Right cardiac atrium (tissue), 5 donors: ENCODE results near the gene CEBPA. TPM values are rescaled to one million over a fixed set of nuclear protein-coding genes. Genes with fewer than 3 reads are reported as not detected.
A peak's percentile ranks its signal among the peaks of the same experiment; 100 is the strongest.

Experiments
- ATAC-seq, 2 donors: fragments of 200-7000 bp; cut with Tn5 transposase; one replicate each; pipeline versions ENCODE4 v1.8.0 to v1.9.1; 2020; ENCODE audit warnings: moderate library complexity in 2 of 2, mild to moderate bottlenecking in 1 of 2
- DNase-seq, 3 donors: peaks; one replicate each; pipeline ENCODE4 v3.0.0-alpha.2; 2020
- H3K27ac ChIP-seq: one replicate; pipeline ENCODE4 v1.5.1; 2013; ENCODE audit warnings: mild to moderate bottlenecking, low read length, control low read depth, moderate library complexity
- H3K27me3 ChIP-seq: one replicate; pipeline ENCODE4 v1.6.1; 2013; ENCODE audit not compliant: control insufficient read depth, insufficient read depth
- H3K4me1 ChIP-seq: one replicate; pipeline ENCODE4 v1.6.1; 2013; ENCODE audit warnings: low read length; ENCODE audit not compliant: control insufficient read depth, insufficient read depth
- H3K4me3 ChIP-seq: one replicate; pipeline ENCODE4 v1.5.1; 2013; ENCODE audit warnings: low read length, control low read depth
- H3K9me3 ChIP-seq: one replicate; pipeline ENCODE4 v1.6.1; 2013; ENCODE audit warnings: low read length; ENCODE audit not compliant: control insufficient read depth
- WGBS: extraction: QIAGEN DNeasy Blood & Tissue Kit; methylation state at CpG from one replicate; pipeline ENCODE4 v1.1.7; 2013; 5-methylcytosine and 5-hydroxymethylcytosine counted together
- intact Hi-C, 4 donors: fragments of 100-400 bp; cut with DNase I; formaldehyde crosslinking; loops; one replicate each; pipeline versions ENCODE4 v1.11.0 to v1.14.0; 2022 to 2023
- polyA plus RNA-seq: library from polyadenylated mRNA; stranded (reverse); fragments of 200-250 nt; gene quantifications from one replicate; pipeline ENCODE4 v1.2.3, GENCODE V29; 2013
- total RNA-seq, 4 donors: library from RNA; stranded (reverse); fragmentation: NEBNext Ultra II Directional; extraction: Animal tissue kit (Norgen Biotek cat#: 25700); gene quantifications; one replicate each; pipeline ENCODE4 v1.2.1, GENCODE V29; 2021
- donor health status: healthy with polysubstance abuse.
- donor health status: DM: no; HTN: yes; CAD: no.
- donor health status: DM: no; HTN: no; CAD: no.
- donor health status: DM: no; HTN: yes; CAD: no; lungs with severe emphysema.
- donor health status: DM: yes; HTN: yes; CAD: no.

CEBPA gene
- total and polyA plus RNA-seq, 5 donors = 2.1 to 8.7 (median 3.4) TPM

DNA sequence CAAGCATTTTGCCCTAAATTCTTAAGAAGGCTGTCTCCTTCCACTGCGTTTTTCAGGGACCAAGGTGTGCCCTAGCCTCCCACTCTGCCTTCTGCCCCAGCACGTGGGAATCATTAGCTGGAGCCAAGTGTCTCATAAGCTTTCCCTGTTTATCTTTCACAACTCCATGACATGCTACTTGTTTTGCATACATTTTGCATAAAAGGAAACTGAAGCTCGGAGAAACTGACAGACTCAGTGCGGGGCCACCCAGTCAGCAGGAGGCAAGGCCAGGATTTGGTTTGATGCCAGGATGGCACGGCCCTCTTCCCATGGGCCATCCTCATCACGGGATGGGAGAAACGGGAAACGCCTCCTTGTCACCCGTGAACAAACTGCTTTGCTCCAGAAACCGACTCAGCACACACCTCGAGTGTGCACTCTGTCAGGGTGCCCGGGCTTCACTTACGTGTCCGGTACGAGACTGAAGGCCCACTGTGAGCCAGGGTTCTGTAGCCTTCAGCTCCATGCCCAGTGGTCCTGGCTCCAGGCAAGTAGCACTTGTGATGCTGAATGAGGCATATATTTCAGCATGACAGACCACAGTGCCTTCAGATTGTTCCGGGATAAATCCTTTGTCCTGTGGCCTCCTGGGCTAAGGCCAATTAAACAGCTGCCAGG lies 9.6 kb downstream of the CEBPA start:
- Histone ChIP-seq H3K4me1 (no peaks in the 10 kb centered on the region), H3K4me3 (no peak overlapping the region), H3K9me3 (no peaks in the 10 kb centered on the region), H3K27ac (no peak overlapping the region), H3K27me3 (no peaks in the 10 kb centered on the region)
- DNase-seq (peak in 2 of 3 donors; percentile 34 to 44), ATAC-seq (no peak)
- intact Hi-C loops = no loop called here
- WGBS = 59% methylated on average over 16 of the region's 16 CpGs

DNA sequence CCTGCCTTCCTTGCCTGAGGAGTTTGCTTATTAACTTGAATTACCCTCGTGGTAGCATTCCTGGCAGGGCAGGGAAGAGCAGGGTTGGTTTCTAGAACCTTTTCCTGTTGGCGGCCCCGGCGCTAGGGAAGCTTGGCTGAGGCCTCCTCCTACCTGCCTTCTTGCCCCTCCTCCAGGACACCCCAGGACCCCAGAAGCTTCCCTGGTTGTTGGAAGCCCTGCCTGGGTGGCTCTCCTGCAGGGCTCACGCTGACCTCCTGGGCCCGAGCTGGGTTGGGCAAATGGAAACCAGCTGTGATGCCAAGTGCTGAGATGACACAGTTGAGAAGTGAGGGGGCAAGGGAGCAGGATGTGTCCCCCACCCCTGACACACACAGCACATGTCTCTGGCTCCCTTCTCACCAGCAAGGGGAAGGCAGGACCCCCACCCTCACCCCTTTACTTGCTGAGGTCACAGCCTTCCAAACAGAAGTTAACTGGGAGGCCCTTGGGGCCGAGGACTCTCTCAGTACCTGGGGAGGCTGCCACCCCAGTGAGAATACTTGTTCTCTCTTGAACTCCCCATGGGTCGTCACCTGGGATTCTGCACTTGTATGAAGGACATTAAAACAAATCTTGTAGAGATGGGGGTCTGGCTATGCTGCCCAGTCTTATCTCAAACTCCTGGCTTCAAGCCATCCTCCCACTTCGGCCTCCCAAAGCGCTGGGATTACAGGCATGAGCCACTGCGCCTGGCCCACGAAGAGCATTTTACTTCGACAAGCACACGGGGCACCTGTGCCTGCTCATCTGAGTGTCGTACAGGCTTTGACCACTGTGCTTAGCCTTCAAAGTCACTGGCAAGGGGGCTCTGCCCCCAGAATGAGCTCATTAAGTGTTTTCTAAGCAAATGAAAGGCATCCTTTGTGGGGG lies 10.5 kb downstream of the CEBPA start:
- Histone ChIP-seq H3K9me3 (no peaks in the 10 kb centered on the region), H3K27ac (no peak overlapping the region), H3K27me3 (no peaks in the 10 kb centered on the region), H3K4me3 (no peak overlapping the region), H3K4me1 (no peaks in the 10 kb centered on the region)
- intact Hi-C loops = no loop called here
- ATAC-seq (no peak), DNase-seq (peak in 1 of 3 donors; percentile 32)
- WGBS = 83% methylated on average over 15 of the region's 15 CpGs

DNA sequence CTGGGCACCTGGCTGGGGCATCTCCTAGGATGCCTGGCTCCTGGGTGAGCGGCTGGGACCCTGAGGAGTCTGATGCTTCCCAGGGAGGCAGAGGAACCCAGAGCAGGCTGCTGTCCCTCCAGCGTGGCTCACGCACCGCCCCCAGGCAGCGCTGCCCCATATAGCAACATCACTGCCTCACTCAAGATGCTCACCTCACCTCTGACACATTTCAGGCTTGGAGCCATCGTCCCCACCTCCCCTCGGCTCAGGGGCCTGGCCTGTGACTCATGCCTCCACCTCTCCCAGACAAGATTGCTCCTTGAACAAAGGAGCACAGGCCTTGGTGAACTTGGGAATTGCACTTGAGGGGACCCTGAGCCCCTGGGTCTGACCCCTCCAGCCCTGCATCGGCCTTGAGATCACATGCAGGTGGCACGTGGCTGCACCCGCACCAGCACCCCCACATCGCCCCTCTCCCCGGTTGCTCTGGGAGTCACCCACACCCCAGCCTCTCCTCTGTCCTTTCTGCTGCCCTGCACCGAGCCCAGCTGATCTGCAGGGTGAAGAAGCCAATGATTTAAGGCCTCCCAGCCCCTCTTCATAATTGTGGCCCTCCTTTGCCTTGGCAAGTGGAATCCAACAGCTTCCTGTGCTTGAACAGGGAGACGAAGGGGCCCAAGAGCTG lies 11.2 kb downstream of the CEBPA start:
- no peak for ATAC-seq
- Histone ChIP-seq H3K9me3 (no peaks in the 10 kb centered on the region), H3K27ac (no peak overlapping the region), H3K27me3 (no peaks in the 10 kb centered on the region), H3K4me1 (no peaks in the 10 kb centered on the region), H3K4me3 (no peak overlapping the region)
- DNase-seq = peak in 1 of 3 donors; percentile 39
- intact Hi-C loops = no loop called here
- WGBS = 85% methylated on average over 14 of the region's 14 CpGs

DNA sequence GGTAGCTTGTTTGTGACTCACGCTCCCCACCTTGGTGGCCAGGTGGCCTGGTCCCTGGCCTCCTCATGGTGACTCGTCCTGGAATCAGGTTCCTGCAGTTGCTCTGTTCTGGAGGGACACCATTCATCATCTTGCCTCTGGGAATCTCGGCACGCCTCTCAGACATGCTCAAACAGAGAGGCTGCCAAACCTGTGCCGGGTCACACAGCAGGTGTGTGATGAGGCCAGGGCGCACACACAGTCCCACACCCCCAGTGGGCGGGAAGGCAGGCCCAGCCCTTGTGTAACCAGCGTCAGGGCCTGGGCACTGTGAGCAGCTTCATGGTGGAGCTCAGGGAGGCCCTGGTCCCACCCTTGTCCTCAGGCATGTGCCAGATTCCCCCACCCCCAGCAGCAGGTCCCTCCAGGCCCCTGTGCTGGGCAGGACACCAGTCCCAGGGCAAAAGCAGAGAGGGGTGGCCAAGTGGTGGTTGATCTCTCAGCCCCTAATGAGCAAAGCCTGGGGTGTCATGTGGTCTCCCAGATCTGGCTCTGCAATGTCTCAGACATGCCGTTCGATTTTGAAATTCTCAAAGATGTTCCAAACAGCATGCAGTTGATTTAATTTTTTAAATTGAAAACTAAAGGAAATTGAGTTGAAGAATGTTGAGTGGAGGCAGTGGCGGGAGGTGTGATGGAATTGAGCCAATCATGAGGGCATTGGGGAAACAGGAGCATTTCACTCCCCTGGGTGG lies 12.1 kb downstream of the CEBPA start:
- no peak overlapping the region for H3K27ac ChIP-seq

GRCh38 chr19:33289261-33289660 lies 13.1 kb downstream of the CEBPA start:
- DNase-seq (no peak), ATAC-seq (no peak)
- intact Hi-C loops = no loop called here
- no peaks in the 10 kb centered on the region for H3K4me1 ChIP-seq
- no peak overlapping the region for H3K4me3 ChIP-seq
- H3K27ac ChIP-seq = no peak overlapping the region
- no peaks in the 10 kb centered on the region for H3K9me3 ChIP-seq
- H3K27me3 ChIP-seq = no peaks in the 10 kb centered on the region

More for the DNA sequence above, 12.1 kb downstream of the CEBPA start:
- DNase-seq (peak in 1 of 3 donors; percentile 49), ATAC-seq (peak in 1 of 2 donors; percentile 30)
- H3K9me3 ChIP-seq = no peaks in the 10 kb centered on the region
- H3K4me3 ChIP-seq = no peak overlapping the region
- H3K27me3 ChIP-seq = no peaks in the 10 kb centered on the region
- 87% methylated on average over 11 of the region's 11 CpGs for WGBS
- intact Hi-C loops = no loop called here
- H3K4me1 ChIP-seq = no peaks in the 10 kb centered on the region

DNA sequence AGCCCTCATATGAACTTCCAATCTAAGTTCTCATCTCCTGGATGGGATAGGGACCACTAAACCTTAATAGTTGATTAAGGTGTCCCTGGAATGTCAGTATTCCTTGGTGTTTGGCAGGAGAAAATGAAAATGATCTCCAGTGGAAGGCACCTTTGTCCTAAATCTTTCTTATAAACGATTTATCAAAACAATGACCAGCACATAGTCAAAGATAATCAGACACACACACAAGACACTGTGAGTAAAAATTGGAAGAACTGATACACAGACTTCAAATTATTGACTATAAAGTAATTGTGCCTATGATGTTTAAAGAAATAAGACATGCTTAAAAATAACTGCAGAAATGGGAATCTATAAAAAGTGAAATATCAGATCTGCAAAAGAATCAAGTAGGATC lies 13.7 kb downstream of the CEBPA start:
- no peak for ATAC-seq
- no peak for DNase-seq
- intact Hi-C loops = no loop called here
- H3K4me3 ChIP-seq = no peak overlapping the region
- no peaks in the 10 kb centered on the region for H3K4me1 ChIP-seq
- H3K9me3 ChIP-seq = no peaks in the 10 kb centered on the region
- 73% methylated on average over 1 of the region's 1 CpG for WGBS
- no peak overlapping the region for H3K27ac ChIP-seq
- H3K27me3 ChIP-seq = no peaks in the 10 kb centered on the region

DNA sequence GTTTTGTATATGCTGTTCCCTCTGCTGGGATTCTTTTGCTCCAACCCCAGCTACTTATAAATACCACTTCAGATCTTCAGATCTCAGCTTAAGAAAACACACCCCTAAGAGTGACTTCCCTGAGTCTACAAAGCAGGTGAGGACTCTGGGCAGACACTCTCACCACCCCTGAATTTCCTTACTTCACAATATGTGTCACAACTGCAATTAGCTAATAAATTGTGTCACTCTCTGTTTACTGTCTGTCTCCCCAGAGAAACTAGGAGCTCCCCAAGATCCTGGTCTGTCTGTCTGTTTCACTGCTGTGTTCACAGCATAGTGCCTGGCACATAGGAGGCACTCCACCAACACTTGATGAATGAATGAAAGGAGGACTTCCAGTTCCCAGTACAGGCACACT lies 14.4 kb downstream of the CEBPA start:
- intact Hi-C loops = no loop called here
- no peak for ATAC-seq

GRCh38 chr19:33287438-33287837 lies 14.9 kb downstream of the CEBPA start:
- intact Hi-C loops = no loop called here
- Histone ChIP-seq H3K4me1 (no peaks in the 10 kb centered on the region), H3K4me3 (no peak overlapping the region), H3K27ac (no peak overlapping the region), H3K9me3 (no peaks in the 10 kb centered on the region), H3K27me3 (no peaks in the 10 kb centered on the region)
- ATAC-seq (no peak), DNase-seq (no peak)
- WGBS = 78% methylated on average over 4 of the region's 4 CpGs

More for the DNA sequence above, 14.4 kb downstream of the CEBPA start:
- H3K27me3 ChIP-seq = no peaks in the 10 kb centered on the region
- no peaks in the 10 kb centered on the region for H3K9me3 ChIP-seq
- no peak for DNase-seq
- H3K4me1 ChIP-seq = no peaks in the 10 kb centered on the region
- no peak overlapping the region for H3K27ac ChIP-seq
- H3K4me3 ChIP-seq = no peak overlapping the region

DNA sequence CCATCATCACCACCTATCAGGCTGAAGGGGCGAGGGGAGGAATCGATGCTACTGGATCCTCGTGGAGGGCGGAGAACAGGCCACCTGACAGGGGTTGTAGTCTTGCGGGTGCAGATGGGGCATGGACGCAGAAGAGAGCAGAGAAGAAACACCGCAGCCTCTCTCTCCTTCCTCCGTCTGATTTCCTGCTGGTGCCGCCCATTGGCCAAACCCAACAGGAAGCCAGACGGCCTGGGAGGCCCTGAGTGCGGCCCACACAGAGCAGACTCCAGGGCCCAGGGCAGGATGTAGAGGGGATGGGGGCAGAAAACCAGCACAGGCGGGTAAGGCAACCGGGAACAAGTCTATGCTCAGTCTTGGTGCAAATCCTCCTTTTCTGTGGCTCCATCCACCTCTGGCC lies 15.4 kb downstream of the CEBPA start:
- Histone ChIP-seq H3K27ac (no peak overlapping the region), H3K4me1 (no peaks in the 10 kb centered on the region), H3K27me3 (no peaks in the 10 kb centered on the region), H3K9me3 (no peaks in the 10 kb centered on the region), H3K4me3 (no peak overlapping the region)
- WGBS = 64% methylated on average over 13 of the region's 13 CpGs
- no peak for ATAC-seq
- intact Hi-C loops = no loop called here
- peak in 1 of 3 donors; percentile 58 for DNase-seq

DNA sequence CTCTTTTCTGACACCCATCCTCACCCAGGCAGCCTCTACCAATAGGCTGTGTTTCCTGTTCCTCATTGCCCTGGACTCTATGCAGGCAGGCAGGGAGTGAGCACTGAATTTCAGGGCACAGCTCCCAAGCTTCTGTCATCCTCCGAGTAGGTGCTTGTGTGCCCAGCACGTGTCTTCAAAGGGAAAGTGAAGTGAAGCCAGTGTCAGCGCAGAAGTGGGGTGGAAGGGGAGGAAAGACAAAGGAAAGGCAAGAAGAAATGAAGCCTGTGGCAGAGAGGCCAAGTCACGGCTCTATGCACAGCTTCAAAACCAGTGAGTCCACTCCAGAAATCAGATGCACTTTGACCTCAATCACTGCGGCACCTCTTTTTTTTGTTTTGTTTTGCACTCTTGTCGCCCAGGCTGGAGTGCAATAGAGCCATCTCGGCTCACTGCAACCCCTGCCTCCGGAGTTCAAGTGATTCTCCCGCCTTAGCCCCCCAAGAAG lies 16.9 kb downstream of the CEBPA start:
- WGBS = 63% methylated on average over 9 of the region's 9 CpGs
- no peak for DNase-seq
- Histone ChIP-seq H3K4me1 (no peaks in the 10 kb centered on the region), H3K4me3 (no peak overlapping the region), H3K9me3 (no peaks in the 10 kb centered on the region), H3K27ac (no peak overlapping the region), H3K27me3 (no peaks in the 10 kb centered on the region)
- intact Hi-C loops = no loop called here
- no peak for ATAC-seq
